Heart left ventricle (tissue), 13 donors: ENCODE data around the gene CDKN2D.

Source experiments
- POLR2A ChIP-seq, 2 donors: fragments of 450-650 bp; IDR thresholded peaks; one replicate each; pipeline ENCODE4 v1.6.1; 2017; ENCODE audit warnings: antibody characterized with exemption in 2 of 2, mild to moderate bottlenecking in 2 of 2, moderate library complexity in 2 of 2
- TF ChIP-seq, protein P1 (sequence below), 12 donors: fragments of 200-600 bp; sonication (generic) in 4 of 12; IDR thresholded peaks; one replicate each; pipeline versions ENCODE4 v1.5.0 to v1.8.0; 2018 to 2022; ENCODE audit warnings: antibody characterized with exemption in 12 of 12, mild to moderate bottlenecking in 5 of 12
- donor health status: ischemic (EF 13 %, LVEDD 7.1; RV severe dilation, severe dysfunction).
- donor health status: DM: no; HTN: yes; CAD: no.
- donor health status: DM: no; HTN: no; CAD: no.
- donor health status: ischemic (EF 25% LVEDD 6.9; RV normal size, moderate dysfunction).
- donor health status: ischemic (EF 25% LVEDD 5.7; RV mildly dilated, moderate dysfunction).
- donor health status: ischemic (EF 35%, LVEDD 5.7; RV mildly dilated, moderate dysfunction).
- donor health status: nonischemic (EF 11% LVEDD 7.7; RV severe dilation, severe dysfunction).
- donor health status: DM: yes; HTN: yes; CAD: no.
- donor health status: PGD.
- donor health status: ischemic (EF 29% LVEDD 5.4; RV normal size, mild dysfunction).
- donor health status: nonischemic (EF 23%, LVEDD 6.1; RV moderate dilation, normal function).

DNA sequence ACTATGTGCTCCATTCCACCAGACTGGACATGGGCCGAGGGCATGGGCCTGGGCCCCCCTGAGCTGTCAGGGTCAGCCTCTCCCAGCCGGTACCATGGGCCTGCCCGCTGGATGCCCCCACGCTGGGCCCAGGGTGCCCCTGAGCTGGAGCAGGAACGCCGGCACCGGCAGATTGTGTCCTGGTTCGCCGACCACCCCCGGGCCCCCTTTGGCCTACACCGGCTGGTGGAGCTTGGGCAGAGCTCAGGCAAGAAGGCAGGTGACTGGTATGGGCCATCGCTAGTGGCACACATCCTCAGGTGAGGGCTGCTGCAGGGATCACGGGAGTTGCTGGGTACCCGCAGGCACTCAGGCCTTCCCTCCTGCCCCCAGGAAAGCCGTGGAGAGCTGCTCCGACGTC is 22.0 kb downstream of the CDKN2D start:
- TF ChIP-seq, protein P1, sequence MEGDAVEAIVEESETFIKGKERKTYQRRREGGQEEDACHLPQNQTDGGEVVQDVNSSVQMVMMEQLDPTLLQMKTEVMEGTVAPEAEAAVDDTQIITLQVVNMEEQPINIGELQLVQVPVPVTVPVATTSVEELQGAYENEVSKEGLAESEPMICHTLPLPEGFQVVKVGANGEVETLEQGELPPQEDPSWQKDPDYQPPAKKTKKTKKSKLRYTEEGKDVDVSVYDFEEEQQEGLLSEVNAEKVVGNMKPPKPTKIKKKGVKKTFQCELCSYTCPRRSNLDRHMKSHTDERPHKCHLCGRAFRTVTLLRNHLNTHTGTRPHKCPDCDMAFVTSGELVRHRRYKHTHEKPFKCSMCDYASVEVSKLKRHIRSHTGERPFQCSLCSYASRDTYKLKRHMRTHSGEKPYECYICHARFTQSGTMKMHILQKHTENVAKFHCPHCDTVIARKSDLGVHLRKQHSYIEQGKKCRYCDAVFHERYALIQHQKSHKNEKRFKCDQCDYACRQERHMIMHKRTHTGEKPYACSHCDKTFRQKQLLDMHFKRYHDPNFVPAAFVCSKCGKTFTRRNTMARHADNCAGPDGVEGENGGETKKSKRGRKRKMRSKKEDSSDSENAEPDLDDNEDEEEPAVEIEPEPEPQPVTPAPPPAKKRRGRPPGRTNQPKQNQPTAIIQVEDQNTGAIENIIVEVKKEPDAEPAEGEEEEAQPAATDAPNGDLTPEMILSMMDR (IDR thresholded peaks at IDR 0.05), result no peak
- TF ChIP-seq POLR2A (IDR thresholded peaks at IDR 0.05), result no peak
